GM19438 (cell line): ENCODE measurements around the gene LPIN2.
A peak's percentile ranks its signal among the peaks of the same experiment; 100 is the strongest.
"Not testable (repeated sequence)": the region's sequence is repeated elsewhere in the genome, so short reads cannot be mapped to it uniquely, and the experiment has no call there.

Experiments used
- ATAC-seq: cut with Tn5 transposase; IDR thresholded peaks from one replicate; pipeline ENCODE4 v1.9.1; 2021; ENCODE audit warnings: low read depth; ENCODE audit not compliant: unreplicated experiment

LPIN2 gene

GRCh38 chr18:3012136-3013023, 564 bp downstream of the LPIN2 start:
- ATAC-seq, result no peak

- no peak for ATAC-seq
Observed at GRCh38 chr18:3010086-3010485, 2.9 kb downstream of the LPIN2 start.

DNA sequence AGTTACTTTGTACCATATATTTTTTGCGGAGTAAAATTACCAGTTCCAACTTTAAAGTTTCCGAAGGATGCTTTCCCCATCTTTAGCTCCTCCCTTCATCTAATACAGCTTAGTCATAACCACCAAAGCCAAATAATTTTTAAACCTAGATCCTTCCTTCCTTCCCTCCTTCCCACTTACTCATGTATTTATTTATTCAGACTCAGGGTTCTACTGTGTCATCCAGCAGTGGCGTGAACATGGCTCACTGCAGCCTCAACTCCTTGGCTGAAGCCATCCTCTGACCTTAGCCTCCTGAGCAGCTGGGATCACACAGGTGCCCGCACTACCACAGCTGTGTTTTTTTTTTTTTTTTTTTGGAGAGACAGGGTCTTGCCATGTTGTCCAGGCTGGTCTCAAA, 4.4 kb downstream of the LPIN2 start:
- ATAC-seq, result no peak

- no peak for ATAC-seq
Observed at GRCh38 chr18:3007491-3007890, 5.5 kb downstream of the LPIN2 start.

DNA sequence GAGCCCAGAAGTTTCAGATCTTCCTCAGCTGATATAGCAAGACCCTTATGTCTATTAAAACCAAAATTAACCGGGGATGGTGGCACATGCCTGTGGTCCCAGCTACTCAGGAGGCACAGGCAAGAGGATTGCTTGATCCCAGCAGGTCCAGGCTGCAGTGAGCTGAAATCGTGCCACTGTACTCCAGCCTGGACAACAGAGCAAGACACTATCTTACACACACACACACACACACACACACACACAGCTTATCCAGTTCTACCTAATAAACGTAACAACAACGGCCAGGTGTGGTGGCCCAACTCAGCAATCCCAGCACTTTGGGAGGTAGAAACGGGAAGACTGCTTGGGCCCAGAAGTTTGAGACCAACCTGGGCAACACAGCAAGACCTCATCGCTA, 7.5 kb downstream of the LPIN2 start:
- ATAC-seq, result no peak

DNA sequence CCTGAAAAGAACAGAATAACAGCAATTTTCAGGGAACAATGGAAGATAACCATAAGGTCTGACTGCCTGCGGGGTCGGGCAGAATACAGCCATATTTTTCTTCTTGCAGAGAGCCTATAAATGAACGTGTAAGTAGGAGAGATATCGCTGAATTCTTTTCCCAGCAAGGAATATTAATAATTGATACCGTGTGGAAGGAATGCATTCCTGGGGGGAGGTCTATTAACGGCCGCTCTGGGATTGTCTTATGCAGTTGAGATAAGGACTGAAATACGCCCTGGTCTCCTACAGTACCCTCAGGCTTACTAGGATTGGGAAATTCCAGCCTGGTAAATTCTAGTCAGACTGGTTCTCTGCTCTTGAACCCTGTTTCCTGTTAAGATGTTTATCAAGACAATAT, 9.2 kb downstream of the LPIN2 start:
- ATAC-seq, result not testable (repeated sequence)

GRCh38 chr18:3002732-3003131, 10.2 kb downstream of the LPIN2 start:
- no peak for ATAC-seq

DNA sequence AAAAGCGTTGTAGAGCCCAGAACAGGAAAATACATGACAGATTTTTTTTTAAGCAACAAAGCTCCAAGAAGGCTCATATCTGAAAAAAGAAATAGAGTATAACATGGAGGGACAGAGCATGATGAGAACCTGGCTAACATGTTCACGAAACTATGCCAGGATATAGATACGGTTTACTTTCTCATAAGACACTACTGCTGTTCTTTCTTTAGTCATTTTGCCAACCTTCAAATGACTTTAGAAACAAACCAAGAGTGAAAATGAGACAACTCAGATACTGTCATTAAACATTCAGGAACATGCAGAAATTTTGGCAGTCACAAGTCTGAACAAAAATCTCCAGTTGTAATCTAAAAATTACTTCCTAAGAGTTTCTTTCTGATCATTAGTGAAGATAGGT, 14.3 kb downstream of the LPIN2 start:
- no peak for ATAC-seq

GRCh38 chr18:2997846-2998564, 14.9 kb downstream of the LPIN2 start:
- no peak for ATAC-seq

- no peak for ATAC-seq
Observed at GRCh38 chr18:2997429-2997828, 15.5 kb downstream of the LPIN2 start.

DNA sequence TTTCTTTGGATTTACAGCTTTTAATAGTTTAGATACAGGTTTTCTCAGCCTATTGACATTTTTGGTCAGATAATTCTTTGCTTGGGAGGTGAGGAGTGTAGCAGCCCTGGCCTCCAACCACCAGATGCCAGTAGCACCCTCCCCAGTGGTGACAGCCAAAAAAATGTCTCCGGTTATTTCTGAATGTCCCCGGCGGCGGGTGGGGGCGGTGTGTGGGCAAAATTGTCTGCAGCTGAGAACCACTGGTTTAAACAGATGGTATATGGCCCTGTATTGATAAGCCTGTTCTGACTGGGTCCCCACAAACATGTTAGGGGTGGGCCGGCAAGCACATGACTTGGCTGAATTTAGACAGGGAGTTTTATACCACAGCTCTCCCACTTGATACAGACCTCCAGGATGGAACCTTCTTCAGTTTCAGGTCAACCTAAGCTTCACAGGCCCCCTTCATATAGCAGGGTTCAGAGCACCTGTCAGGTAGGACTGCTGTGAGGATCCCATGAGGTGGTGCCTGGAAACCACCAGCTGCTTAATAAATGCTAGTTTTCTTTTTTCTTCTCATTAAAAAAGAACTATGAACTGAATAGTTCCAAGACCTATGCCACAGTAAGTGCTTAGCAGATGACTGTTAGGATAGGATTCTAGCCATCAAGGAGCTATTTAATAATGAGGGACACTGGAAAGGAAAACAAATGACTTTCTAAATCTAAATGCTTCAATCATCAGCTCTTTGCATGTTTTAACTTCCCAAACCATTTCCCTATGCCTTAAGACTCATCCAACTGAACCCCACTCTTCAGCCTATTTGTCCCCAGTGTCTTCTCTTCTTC, 18.1 kb downstream of the LPIN2 start:
- ATAC-seq, result peak; percentile 83

- ATAC-seq, result no peak
Observed at GRCh38 chr18:2994020-2994589, 18.8 kb downstream of the LPIN2 start.

GRCh38 chr18:2992995-2993877, 19.7 kb downstream of the LPIN2 start:
- no peak for ATAC-seq

DNA sequence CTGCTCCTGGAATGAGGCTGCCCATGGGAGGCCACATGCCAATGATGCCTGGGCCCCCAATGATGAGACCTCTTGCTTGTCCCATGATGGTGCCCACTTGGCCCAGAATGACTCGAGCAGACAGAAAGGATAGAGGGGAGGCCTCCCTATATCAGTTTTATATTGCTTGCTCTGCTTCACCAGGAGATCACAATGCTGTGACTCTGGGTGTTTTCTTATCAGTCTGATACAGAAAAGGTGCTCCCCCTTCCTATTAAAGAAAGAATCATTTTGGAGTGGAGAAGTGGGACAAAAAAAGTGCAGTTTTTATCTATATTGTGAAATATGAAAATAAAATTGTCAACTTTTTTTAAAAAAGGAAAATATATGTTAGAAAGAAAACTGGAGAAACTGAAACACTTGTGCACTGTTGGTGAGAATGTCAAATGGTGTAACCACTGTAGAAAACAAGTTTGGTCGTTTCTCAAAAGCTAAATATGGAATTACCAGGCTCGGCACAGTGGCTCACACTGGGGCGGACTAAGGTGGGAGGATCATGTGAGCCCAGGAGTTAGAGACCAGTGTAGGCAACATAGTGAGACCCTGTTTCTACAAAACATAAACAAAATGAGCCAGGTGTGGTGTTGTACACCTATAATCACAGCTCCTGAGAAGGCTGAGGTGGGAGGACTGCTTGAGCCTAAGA, 21.8 kb downstream of the LPIN2 start:
- no peak for ATAC-seq

DNA sequence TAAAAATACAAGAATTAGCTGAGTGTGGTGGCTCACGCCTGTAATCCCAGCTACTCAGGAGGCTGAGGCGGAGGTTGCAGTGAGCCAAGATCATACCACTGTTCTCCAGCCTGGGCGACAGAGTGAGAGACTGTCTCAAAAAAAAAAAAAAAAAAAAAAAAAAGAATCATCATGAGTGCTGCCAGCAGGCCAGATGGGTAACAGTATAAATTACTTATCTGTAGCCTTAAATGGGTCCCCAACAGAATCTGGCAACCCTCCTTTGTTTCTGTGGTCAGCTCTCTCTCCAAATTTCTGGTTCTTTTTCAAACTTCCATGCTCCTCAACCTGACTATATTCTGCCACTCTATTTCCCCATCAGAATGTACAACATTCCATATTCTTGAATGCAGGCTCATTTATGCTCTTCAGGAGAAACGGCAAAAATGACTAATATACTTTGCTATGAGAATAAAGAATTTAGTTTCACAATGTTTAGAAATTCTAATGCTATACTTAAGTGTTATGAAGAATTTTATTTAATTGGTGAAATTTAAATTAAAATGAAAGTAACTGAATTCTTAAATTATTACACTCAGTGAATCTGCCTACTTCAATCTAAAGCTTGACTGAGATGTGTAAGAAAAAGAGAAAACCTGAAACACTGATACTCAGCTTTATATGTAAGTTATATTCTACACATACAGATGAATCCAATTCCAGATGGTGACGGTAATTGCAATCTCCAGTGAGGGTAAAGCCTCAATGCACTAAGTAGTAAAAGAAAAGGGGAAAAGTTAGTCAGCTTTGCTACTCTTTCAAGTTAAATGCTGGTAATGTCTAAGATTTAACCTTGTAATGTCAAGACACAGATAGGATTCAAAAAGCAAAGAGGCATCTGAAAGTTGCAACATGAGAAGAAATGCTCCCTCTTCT, 24.8 kb downstream of the LPIN2 start:
- ATAC-seq, result no peak

- ATAC-seq, result no peak
Observed at GRCh38 chr18:2986150-2986865, 26.6 kb downstream of the LPIN2 start.

GRCh38 chr18:2985628-2986027, 27.3 kb downstream of the LPIN2 start:
- ATAC-seq, result no peak
